Activated CD4-positive, alpha-beta T cell treated with anti-CD3 and anti-CD28 coated beads for 1 hour (primary cell): Measurements from ENCODE around the gene HDAC11.

Source experiments
- DNase-seq: peaks from one replicate; pipeline ENCODE4 v3.0.0-alpha.2; 2020

Gene HDAC11

GRCh38 chr3:13545952-13546454 is 65.9 kb downstream of the HDAC11 start:
- DNase-seq: no peak

- no peak for DNase-seq
These were observed 66.6 kb downstream of the HDAC11 start for GRCh38 chr3:13546667-13547171.

- no peak for DNase-seq
These were observed 67.7 kb downstream of the HDAC11 start for GRCh38 chr3:13547591-13548371.

- DNase-seq: no peak
These were observed 68.9 kb downstream of the HDAC11 start, which contains the start of gene FBLN2 for GRCh38 chr3:13548696-13549622. Gene FBLN2 (plus strand): TSS chr3:13549125. CDS start chr3:13570356, 21,231 bp downstream.

GRCh38 chr3:13549623-13550422 is 69.7 kb downstream of the HDAC11 start:
- DNase-seq: no peak

GRCh38 chr3:13550423-13550690 is 70.3 kb downstream of the HDAC11 start:
- DNase-seq: no peak

- no peak for DNase-seq
These were observed 70.8 kb downstream of the HDAC11 start for GRCh38 chr3:13550791-13551360.

- DNase-seq: no peak
These were observed 72.9 kb downstream of the HDAC11 start for GRCh38 chr3:13552857-13553652.

- DNase-seq: no peak
These were observed 73.6 kb downstream of the HDAC11 start for GRCh38 chr3:13553686-13554085.

- DNase-seq: no peak
These were observed 75.6 kb downstream of the HDAC11 start for GRCh38 chr3:13555753-13556152.
